GM18499 (cell line): Measurements from ENCODE around the gene KNG1.

Experiments used
- ATAC-seq: cut with Tn5 transposase; IDR thresholded peaks from one replicate; pipeline ENCODE4 v1.9.1; 2021; ENCODE audit warnings: moderate number of reproducible peaks; ENCODE audit not compliant: insufficient read depth, unreplicated experiment

KNG1 gene

DNA sequence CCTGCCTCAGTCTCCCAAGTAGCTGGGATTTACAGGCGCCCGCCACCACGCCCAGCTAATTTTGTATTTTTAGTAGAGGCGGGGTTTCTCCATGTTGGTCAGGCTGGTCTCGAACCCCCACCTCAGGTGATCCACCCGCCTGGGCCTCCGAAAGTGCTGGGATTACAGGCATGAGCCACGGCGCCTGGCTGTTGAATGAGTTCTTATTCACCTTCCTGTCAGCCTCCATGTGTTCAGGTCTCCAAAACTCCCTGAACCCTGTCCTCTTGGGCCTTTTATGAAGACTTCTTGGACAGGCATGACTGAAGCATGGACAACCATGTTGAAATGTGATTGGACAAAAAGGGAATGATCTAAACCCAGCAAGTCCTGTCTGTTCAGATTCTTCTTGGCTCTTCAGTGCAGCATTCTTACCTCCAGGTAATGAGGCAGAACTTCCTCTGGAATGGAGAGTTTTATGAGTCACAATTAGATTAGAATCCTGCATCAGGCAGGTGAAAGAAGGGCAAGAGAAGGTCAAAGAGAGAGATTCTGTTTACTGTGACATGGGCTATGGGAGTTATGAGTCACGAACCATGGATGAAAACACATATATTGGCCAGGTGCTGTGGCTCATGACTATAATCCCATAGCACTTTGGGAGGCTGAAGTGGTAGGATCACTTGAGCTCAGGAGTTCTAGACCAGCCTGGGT, 43.1 kb downstream of the KNG1 start:
- no peak for ATAC-seq

- ATAC-seq = no peak
These were observed 43.8 kb downstream of the KNG1 start for GRCh38 chr3:186760897-186761447.

DNA sequence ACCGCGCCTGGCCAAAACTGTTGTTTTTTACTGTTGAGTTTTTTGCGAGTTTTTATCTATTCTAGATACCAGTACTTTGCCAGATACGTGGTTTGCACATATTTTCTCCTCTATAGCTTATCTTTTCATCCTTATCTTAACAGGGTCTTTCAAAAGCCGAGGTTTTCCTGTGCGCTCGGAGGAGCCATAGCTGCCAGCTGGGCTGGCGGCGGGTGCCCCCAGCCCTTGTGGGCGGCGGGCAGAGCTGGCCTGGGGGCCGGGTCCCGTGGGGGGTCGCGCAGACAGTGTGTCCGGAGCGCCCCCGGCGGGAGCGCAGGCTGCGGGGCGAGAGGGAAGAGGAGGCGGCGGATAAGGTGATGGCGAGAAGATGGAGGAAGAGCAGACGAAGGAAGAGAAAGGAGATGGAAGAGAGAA, 55.1 kb downstream of the KNG1 start:
- peak; percentile 8 for ATAC-seq

GRCh38 chr3:186772701-186773417, 55.7 kb downstream of the KNG1 start:
- ATAC-seq = peak; percentile 64

GRCh38 chr3:186775999-186776398, 58.8 kb downstream of the KNG1 start:
- no peak for ATAC-seq

- no peak for ATAC-seq
These were observed 62.0 kb downstream of the KNG1 start for GRCh38 chr3:186779204-186779603.

DNA sequence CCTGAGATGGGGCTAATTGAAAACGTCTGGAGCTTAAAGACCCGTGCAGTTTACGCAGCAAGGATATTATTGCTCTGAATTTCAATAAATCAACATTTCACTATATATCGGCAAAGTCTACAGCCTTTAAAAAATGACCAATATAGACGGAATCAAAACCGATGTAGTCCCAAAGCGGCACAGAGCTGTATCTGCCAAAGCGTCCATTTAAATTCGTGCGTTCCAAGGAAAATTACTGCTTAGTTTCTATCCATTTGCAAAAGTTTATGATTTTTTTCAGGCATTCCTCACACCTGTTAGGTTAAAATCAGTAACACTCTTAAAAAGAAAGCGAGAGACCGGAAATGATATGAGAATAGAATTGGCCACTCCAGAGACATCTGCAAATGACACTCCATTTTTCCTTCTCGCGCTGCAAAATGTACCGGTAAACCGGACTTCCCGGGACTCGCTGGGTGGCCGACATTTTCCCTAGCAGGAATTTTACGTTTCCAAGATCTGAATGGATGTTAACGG, 65.4 kb downstream of the KNG1 start:
- no peak for ATAC-seq

GRCh38 chr3:186783058-186783730, 66.0 kb downstream of the KNG1 start, which contains the start of gene EIF4A2:
Gene EIF4A2, plus strand, starts transcription at chr3:186783577. Its CDS starts 34 bp downstream, at chr3:186783611.
- ATAC-seq = no peak

DNA sequence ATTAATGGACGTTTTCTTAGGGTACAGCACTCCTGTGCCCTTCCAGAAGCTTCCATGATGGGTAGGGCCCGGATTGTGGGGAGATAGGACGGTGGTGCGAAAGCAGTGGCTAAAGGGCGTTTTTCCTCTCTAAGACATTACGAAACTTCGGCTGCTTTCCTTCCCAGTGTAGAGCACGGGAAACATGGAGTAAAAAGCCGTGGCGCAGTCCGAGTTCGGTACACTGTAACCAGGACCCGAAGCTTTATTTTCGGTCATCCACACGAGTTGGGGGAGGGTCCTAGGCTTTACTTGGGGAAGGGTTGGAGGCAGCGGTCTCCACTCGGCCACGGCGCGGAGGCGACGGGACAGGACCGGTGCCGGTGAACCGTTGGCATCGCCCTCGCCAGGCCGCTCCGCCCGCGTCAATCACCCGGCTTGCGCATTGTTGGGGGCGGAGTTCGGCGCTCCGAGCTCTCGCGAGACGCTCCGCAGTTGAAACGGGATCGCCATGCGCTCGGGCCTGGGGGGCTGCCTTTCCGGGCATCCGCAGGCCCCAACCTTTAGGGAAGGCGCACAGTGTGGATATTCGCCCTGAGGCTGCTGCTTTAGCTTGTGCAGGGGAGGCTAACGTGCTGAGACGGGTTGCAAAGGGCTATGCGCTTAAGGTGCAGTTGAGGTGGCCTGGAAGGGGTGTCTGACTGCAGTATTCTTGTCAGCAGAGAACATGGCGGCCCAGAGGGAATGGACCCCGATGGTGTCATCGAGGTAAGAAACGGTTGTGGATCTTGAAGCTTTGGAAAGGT, 66.8 kb downstream of the KNG1 start:
- no peak for ATAC-seq

DNA sequence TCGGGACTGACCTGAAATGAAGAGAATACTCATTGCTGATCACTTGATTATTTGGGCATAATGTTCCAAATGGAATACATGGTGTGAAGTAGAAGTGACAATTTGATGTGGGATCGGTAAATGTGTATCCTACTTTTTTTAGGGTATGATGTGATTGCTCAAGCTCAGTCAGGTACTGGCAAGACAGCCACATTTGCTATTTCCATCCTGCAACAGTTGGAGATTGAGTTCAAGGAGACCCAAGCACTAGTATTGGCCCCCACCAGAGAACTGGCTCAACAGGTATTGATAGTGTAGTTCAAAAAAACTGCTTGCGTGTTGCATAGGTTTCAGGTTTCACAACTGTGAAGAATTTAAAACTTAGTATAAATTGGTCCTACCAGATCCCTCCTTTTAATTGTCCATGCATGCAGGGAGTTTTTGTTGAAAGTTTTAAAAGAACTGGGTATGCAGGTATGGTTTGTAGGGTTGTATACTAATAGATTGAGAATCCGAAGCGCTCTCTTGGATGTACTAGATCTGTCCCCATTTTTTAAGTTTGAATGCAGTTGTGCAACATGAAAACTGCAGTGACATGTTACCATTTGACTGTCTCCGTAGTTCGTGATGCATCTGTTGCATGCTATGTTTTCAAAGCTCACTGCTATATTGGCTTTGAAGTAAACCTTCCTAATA, 67.8 kb downstream of the KNG1 start:
- ATAC-seq = no peak

- ATAC-seq = no peak
These were observed 68.4 kb downstream of the KNG1 start for GRCh38 chr3:186785495-186786018.

- ATAC-seq = no peak
These were observed 69.8 kb downstream of the KNG1 start for GRCh38 chr3:186786922-186787321.

DNA sequence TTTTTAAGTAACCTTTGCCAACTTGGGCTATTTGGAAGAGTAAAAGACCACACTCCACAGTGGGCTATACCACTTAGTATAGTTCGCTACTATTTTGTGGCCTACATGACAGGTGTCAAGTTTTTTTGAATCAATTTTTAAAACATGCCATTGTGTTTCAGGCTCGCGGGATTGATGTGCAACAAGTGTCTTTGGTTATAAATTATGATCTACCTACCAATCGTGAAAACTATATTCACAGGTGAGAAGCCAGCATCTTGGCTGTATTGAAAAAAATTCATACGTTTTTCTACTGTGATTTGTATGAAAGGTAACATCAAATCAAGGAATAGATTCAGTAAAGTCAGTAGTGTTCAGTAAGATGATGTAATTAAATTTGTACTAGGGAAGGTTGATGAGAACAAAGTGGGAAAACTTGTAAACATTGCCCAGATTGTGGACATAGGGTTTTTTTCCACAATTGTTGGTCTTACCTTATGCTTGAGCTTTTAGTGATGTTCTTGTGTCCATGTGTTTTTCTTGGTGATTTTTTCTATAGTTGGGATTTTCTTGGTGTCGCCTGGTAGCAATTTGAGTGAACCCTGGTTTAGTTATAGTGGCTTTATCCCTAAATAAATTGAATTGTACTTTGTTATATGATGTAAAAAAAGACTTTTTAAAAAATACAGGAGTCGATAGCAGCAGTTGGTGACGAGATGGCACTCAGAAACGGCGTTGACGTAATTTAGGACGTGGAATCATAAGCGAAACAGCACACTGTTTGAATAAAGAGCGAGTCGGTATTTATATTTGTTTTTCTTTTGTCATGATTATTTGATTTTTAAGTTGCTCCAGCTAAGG, 70.7 kb downstream of the KNG1 start:
- no peak for ATAC-seq

- ATAC-seq = no peak
These were observed 71.6 kb downstream of the KNG1 start for GRCh38 chr3:186788482-186789370.

DNA sequence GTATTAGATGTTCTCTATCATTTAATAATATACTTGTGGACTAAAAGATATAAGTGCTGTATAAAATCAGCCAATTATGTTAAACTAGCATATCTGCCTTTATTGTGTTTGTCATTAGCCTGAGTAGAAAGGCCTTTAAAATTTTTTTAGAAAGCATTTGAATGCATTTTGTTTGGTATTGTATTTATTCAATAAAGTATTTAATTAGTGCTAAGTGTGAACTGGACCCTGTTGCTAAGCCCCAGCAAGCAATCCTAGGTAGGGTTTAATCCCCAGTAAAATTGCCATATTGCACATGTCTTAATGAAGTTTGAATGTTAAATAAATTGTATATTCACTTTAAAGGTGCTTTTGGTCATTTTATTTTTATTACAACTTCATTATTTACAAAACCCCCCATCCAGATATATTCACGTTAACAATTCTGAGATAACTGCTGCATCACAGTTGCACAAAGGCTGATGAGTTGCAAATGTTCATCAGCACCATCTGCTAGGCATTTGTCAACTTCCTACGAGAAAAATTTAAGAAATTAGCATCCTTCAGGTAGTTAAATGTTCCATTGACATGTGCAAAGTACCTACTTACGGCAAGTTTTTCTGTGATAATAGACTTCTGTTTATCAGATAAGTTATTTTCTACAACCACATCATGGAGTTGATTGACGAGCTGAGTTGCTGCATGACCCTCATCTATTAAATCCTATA, 72.5 kb downstream of the KNG1 start:
- no peak for ATAC-seq

DNA sequence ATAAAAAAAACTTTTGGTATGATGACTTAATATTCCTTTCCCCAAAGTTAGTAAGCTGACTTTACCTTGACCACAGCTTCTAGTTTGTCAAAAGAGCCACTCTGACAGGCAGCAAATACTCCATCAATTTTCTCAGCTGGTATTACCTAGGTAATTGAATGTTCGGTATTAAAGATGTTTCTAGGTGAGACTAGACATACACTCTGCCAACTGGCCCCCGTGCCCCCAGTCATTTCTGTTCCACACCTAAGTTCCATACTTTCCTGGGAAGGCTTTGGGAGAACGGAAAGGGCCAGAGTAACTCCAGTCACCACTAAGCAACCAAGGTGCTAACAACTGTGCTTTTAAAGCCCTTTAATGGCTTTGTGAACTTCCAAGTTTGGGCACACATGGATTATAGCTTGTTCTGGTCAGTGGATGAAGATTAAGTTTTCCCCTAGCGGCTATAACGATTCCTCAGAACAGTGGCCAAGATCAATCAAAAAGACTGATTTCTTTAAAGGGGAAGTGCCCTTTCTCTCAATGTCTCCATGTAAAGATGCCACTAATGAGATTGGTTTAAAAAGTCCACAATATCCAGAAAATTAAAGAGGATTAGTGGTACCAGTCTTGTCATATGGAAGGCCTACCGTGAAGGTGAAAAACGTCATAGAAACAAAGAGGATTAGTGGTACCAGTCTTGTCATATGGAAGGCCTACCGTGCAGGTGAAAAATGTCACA, 73.3 kb downstream of the KNG1 start:
- ATAC-seq = no peak
